ENCODE data around the gene MMP14.
"Not testable (repeated sequence)": the region's sequence is repeated elsewhere in the genome, so short reads cannot be mapped to it uniquely, and the experiment has no call there.

The MMP14 gene

DNA sequence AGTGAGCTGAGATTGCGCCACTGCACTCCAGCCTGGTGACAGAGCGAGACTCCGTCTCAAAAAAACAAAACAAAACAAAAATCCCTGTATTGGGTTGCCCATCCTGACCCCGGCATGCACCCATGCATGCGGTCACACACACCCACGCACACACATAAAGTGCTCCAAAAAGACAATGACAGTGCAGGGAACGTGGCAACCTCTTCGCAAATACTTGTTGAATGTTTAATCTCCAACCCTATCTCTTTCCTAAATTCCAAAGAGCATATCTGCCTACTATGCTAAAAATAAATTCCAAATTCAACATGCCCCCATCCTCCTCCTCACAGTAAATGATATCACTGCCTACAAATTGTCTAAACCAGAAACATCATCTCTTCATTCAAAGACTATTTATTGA, 34.7 kb upstream of the MMP14 start:
- Histone ChIP-seq H3K36me3 (ENCODE audit: control insufficient read depth, low read depth, low read length) (no peaks in the 10 kb centered on the region), H3K4me3 (ENCODE audit: low read length) (no peak overlapping the region), H3K4me1 (ENCODE audit: control insufficient read depth, low read depth, low read length) (peaks cover 9% of the 10 kb centered on the region)

DNA sequence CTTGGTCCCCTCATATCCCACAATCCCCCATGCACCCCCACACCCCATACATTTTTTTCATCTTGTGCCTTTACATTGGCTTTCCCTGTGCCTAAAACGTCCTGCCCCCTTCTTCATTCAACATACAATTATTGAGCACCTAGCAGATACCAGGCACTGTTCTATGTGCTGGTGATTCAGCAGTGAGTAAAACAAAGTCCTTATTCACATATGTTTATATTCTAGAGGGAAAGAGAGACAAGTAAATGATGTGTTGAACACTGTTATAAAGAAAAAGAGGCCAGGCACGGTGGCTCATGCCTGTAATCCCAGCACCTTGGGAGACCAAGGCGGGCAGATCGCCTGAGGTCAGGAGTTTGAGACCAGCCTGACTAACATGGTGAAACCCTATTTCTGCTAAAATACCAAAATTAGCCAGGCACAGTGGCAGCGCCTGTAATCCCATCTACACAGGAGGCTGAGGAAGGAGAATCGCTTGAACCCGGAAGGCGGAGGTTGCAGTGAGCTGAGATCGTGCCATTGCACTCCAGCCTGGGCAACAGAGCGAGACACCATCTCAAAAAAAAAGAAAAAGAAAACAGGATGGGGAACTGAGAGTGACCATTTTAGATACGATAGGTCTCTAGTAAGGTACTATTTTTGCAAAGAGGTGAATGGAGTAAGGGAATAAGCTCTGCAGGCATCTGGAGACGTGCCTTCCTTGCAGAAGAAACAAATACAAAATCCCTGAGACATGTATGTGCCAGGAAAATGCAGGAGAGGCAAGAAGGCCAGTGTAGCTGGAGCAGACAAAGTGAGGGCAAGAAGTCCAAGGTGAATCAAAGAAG, 33.3 kb upstream of the MMP14 start:
- no peak overlapping the region for H3K27ac ChIP-seq (ENCODE audit: low read length)
- no peaks in the 10 kb centered on the region for H3K36me3 ChIP-seq (ENCODE audit: control insufficient read depth, low read depth, low read length)
- H3K9me3 ChIP-seq (ENCODE audit: control insufficient read depth, low read depth, low read length): no peaks in the 10 kb centered on the region
- no peak overlapping the region for H3K9ac ChIP-seq (ENCODE audit: low read length)
- H3K27me3 ChIP-seq (ENCODE audit: control insufficient read depth, insufficient read depth, low read length): no peaks in the 10 kb centered on the region
- H3K4me3 ChIP-seq (ENCODE audit: low read length): no peak overlapping the region
- no peaks in the 10 kb centered on the region for H3K4me1 ChIP-seq (ENCODE audit: control insufficient read depth, low read depth, low read length)

More for the DNA sequence above, 34.7 kb upstream of the MMP14 start:
- no peak overlapping the region for H3K27ac ChIP-seq (ENCODE audit: low read length)
- no peaks in the 10 kb centered on the region for H3K9me3 ChIP-seq (ENCODE audit: control insufficient read depth, low read depth, low read length)
- no peaks in the 10 kb centered on the region for H3K27me3 ChIP-seq (ENCODE audit: control insufficient read depth, insufficient read depth, low read length)
- H3K9ac ChIP-seq (ENCODE audit: low read length): no peak overlapping the region

DNA sequence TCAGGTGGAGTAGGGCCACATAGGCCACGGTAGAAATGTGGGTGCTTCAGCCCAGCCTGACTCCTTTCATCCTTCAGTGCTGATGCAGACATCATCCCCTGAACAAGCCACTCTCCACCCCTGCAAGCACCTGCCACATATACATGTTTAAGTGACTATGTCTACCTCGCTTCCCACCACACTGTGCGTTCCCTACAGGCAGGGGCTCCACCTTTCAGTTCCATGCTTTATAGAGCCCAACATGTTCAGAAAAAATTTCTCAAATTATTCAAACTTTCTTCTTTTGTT, 32.8 kb upstream of the MMP14 start:
- H3K4me1 ChIP-seq (ENCODE audit: control insufficient read depth, low read depth, low read length): no peaks in the 10 kb centered on the region
- no peak overlapping the region for H3K4me3 ChIP-seq (ENCODE audit: low read length)
- no peaks in the 10 kb centered on the region for H3K27me3 ChIP-seq (ENCODE audit: control insufficient read depth, insufficient read depth, low read length)
- H3K9ac ChIP-seq (ENCODE audit: low read length): no peak overlapping the region
- H3K27ac ChIP-seq (ENCODE audit: low read length): no peak overlapping the region
- no peaks in the 10 kb centered on the region for H3K36me3 ChIP-seq (ENCODE audit: control insufficient read depth, low read depth, low read length)
- no peaks in the 10 kb centered on the region for H3K9me3 ChIP-seq (ENCODE audit: control insufficient read depth, low read depth, low read length)

DNA sequence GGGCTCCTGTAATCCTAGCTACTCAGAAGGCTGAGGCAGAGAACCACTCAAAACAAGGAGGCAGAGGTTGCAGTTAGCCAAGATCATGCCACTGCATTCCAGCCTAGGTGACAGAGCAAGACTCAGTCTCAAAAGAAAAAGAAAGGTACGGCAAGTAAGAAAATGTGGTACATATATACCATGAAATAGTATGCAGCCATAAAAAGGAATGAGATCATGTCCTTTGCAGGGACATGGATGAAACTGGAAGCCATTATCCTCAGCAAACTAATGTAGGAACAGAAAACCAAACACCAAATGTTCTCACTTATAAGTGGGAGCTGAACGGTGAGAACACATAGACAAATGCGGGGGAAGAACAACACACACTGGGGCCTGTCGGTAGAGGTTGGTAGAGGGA, 31.1 kb upstream of the MMP14 start:
- H3K9ac ChIP-seq (ENCODE audit: low read length); H3K27me3 ChIP-seq (ENCODE audit: control insufficient read depth, insufficient read depth, low read length); H3K9me3 ChIP-seq (ENCODE audit: control insufficient read depth, low read depth, low read length); H3K4me1 ChIP-seq (ENCODE audit: control insufficient read depth, low read depth, low read length); H3K4me3 ChIP-seq (ENCODE audit: low read length); H3K36me3 ChIP-seq (ENCODE audit: control insufficient read depth, low read depth, low read length); H3K27ac ChIP-seq (ENCODE audit: low read length): not testable (repeated sequence)

DNA sequence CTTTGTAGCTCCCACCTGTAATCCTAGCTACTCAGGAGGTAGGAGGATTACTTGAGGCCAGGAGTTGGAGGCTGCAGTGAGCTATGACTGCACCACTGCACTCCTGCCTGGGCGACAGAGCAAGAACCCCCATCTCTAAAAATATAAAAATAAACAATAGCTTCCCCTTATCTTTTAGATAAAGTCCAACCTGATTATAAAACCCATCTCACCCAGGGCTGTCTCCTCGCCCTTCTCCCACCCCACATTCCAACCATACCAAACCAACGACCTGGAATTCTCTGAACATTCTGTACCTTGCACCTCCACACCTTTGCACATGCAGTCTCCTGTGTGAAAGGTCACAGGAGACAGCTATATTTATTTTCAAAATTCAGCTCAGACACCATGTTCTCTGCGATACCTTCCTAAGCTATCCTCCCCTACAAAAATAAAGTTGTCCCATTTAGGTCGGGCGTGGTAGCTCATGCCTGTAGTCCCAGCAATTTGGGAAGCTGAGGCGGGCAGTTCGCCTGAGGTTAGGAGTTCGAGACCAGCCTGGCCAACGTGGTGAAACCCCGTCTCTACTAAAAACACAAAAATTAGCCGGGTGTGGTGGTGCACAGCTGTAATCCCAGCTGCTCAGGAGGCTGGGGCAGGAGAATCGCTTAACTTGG, 28.8 kb upstream of the MMP14 start:
- Histone ChIP-seq H3K9me3 (ENCODE audit: control insufficient read depth, low read depth, low read length) (no peaks in the 10 kb centered on the region), H3K27ac (ENCODE audit: low read length) (no peak overlapping the region)

DNA sequence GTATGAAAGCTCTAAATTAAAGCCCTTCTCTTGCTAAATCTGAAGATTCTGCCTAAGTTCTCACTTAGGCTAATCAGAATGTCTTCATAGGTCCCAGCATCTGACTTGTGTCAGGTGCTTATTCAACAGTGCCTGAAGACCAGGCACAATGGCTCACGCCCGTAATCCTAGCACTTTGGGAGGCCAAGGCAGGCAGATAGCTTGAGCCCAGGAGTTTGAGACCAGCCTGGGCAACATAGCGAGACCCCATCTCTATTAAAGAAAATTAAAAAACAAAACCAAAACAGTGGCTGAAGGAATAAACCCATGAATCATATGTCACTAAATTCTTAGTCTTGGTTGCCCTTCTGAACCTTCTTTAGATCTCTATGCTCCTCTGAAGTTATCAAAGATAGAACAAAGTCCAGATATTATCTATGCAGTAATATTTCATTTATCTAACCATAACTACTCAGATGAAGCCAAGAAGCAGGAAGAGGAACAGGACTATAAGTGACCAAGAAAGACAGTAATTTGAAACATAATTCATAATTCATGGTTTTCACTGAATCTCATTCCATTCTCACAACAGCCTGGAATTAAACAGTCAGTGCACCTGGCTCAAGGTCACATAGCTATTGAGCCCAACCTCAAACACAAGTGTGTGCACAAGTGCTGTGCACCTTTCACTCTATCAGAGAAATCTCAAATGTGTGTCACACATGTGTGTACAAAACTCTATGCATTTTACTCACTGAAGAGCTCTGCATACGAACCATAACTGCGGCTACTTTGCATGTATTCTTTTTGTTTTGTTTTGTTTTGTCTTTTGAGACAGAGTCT, 27.8 kb upstream of the MMP14 start:
- H3K4me1 ChIP-seq (ENCODE audit: control insufficient read depth, low read depth, low read length): no peaks in the 10 kb centered on the region
- H3K27ac ChIP-seq (ENCODE audit: low read length): no peak overlapping the region
- H3K4me3 ChIP-seq (ENCODE audit: low read length): no peak overlapping the region
- no peaks in the 10 kb centered on the region for H3K27me3 ChIP-seq (ENCODE audit: control insufficient read depth, insufficient read depth, low read length)
- no peaks in the 10 kb centered on the region for H3K36me3 ChIP-seq (ENCODE audit: control insufficient read depth, low read depth, low read length)
- no peaks in the 10 kb centered on the region for H3K9me3 ChIP-seq (ENCODE audit: control insufficient read depth, low read depth, low read length)
- no peak overlapping the region for H3K9ac ChIP-seq (ENCODE audit: low read length)

More for the DNA sequence above, 28.8 kb upstream of the MMP14 start:
- Histone ChIP-seq H3K4me1 (ENCODE audit: control insufficient read depth, low read depth, low read length) (no peaks in the 10 kb centered on the region), H3K27me3 (ENCODE audit: control insufficient read depth, insufficient read depth, low read length) (no peaks in the 10 kb centered on the region), H3K36me3 (ENCODE audit: control insufficient read depth, low read depth, low read length) (no peaks in the 10 kb centered on the region), H3K9ac (ENCODE audit: low read length) (no peak overlapping the region), H3K4me3 (ENCODE audit: low read length) (no peak overlapping the region)

DNA sequence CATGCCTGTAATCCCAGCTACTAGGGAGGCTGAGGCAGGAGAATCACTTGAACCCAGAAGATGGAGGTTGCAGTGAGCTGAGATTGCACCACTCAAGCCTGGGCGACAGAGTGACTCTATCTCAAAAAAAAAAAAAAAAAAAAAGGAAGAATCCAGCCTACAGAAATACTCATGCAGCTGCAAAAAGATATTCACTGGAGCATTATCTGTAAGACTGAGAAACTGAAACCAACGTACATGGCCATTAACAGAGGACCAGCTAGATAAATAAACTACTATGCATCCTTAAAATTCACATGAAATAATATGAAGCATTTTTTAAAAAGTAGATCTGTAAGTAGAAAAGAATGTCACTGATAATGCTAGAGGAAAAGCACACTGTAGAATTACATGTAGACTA, 24.7 kb upstream of the MMP14 start:
- Histone ChIP-seq H3K27me3 (ENCODE audit: control insufficient read depth, insufficient read depth, low read length) (no peaks in the 10 kb centered on the region), H3K4me3 (ENCODE audit: low read length) (no peak overlapping the region), H3K27ac (ENCODE audit: low read length) (no peak overlapping the region), H3K9me3 (ENCODE audit: control insufficient read depth, low read depth, low read length) (no peaks in the 10 kb centered on the region), H3K4me1 (ENCODE audit: control insufficient read depth, low read depth, low read length) (peaks cover 10% of the 10 kb centered on the region), H3K9ac (ENCODE audit: low read length) (no peak overlapping the region), H3K36me3 (ENCODE audit: control insufficient read depth, low read depth, low read length) (no peaks in the 10 kb centered on the region)

DNA sequence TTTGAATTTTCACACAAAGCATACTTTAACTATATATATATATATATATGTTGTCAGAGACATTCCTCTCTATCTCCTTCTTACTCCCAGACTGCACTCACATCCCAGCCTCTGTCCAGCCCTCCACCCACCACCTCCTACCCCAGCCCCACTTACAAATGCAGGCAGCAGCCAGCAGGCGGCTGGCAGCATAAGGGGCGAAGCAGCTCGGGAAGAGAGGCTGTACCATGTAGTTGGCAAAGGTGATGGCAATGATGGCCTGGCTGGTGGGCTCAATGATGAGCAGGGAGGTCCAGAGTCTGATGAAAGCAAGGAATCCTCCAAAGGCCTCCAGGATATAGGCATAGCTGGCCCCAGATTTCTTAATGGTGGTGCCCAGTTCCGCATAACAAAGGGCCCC, 23.6 kb upstream of the MMP14 start:
- Histone ChIP-seq H3K4me3 (ENCODE audit: low read length) (no peak overlapping the region), H3K36me3 (ENCODE audit: control insufficient read depth, low read depth, low read length) (no peaks in the 10 kb centered on the region), H3K27me3 (ENCODE audit: control insufficient read depth, insufficient read depth, low read length) (no peaks in the 10 kb centered on the region), H3K27ac (ENCODE audit: low read length) (no peak overlapping the region), H3K4me1 (ENCODE audit: control insufficient read depth, low read depth, low read length) (peaks cover 10% of the 10 kb centered on the region), H3K9me3 (ENCODE audit: control insufficient read depth, low read depth, low read length) (no peaks in the 10 kb centered on the region), H3K9ac (ENCODE audit: low read length) (no peak overlapping the region)

DNA sequence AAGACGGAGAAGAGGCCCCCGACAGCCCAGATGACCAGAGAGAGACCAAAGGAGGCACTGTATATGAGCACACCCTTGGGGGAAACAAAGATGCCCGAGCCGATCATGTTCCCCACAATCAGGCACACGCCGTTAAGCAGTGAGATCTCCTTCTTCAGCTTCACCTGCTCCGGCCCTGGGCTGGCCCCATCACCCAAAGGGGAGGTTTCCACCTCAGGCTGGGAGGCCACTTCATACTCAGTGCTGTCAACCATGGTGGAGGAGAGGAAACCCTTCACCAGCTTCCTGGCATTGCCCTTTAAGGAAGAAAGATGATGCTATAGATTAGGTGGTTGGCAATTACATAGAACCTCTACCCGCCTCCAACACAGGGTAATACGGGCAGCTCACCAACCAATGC, 23.2 kb upstream of the MMP14 start:
- Histone ChIP-seq H3K36me3 (ENCODE audit: control insufficient read depth, low read depth, low read length) (no peaks in the 10 kb centered on the region), H3K4me3 (ENCODE audit: low read length) (no peak overlapping the region), H3K27ac (ENCODE audit: low read length) (no peak overlapping the region), H3K9ac (ENCODE audit: low read length) (no peak overlapping the region), H3K4me1 (ENCODE audit: control insufficient read depth, low read depth, low read length) (peaks cover 10% of the 10 kb centered on the region), H3K9me3 (ENCODE audit: control insufficient read depth, low read depth, low read length) (no peaks in the 10 kb centered on the region), H3K27me3 (ENCODE audit: control insufficient read depth, insufficient read depth, low read length) (no peaks in the 10 kb centered on the region)

DNA sequence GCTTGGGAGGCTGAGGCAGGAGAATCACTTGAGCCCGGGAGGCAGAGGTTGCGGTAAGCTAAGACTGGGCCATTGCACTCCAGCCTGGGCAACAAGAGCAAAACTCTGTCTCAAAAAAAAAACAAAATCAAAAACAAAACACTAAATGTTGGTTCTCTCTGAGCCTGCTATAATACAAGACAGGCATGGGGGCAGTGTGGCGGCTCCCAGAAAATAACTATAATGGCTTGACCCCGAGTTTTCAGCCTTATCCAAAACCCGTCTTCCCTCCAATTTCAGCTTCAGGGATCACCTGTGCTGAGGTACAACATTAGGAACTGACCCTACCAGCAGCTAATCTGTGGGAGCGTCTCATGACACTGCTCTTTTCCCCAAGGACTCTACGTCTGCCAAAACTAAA, 22.0 kb upstream of the MMP14 start:
- Histone ChIP-seq H3K27me3 (ENCODE audit: control insufficient read depth, insufficient read depth, low read length) (no peaks in the 10 kb centered on the region), H3K4me3 (ENCODE audit: low read length) (no peak overlapping the region), H3K9me3 (ENCODE audit: control insufficient read depth, low read depth, low read length) (no peaks in the 10 kb centered on the region), H3K4me1 (ENCODE audit: control insufficient read depth, low read depth, low read length) (peaks cover 15% of the 10 kb centered on the region), H3K27ac (ENCODE audit: low read length) (no peak overlapping the region), H3K36me3 (ENCODE audit: control insufficient read depth, low read depth, low read length) (no peaks in the 10 kb centered on the region), H3K9ac (ENCODE audit: low read length) (no peak overlapping the region)

DNA sequence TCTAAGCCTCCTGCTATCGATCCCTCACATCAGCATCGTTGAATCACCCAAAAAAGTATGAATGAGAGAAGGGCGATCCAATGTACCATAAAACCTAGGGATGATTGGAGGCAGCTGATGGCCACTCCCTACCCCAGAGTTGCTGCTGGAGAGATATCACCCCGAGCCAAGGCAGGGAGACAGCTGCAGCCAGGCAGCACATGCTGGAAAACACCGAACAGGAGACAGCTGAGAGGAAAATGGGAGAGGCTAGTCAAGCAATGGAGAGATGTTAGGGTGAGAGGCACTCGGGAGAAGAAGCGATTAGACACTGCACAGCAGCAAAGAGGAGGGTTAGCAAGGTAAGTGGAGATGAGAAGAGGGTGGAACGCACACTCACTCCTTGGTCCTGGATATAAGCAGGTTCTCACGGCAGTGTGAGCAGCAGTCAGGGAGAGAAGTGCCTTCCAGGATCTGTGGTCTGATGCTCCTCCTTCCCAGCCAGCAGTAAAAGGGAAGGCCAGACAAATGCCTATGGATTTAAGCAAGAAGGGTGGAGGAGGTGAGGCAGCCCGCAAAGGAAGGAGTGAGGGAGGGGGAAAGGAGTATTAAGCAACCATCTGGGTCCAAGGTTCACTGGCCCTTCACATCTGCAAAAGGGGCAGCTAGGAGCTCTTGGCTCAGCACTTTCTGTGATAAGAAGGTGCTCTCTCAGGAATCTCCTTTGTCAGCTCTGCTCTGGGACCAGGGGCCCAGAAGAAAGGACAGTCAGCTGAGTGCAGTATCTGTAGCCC, 21.3 kb upstream of the MMP14 start, which contains the start of gene SLC7A7:
Gene SLC7A7 (minus strand): TSS at position 495 of the 773 bp plus-strand sequence. CDS start 2,037 bp downstream, outside the sequence.
- Histone ChIP-seq H3K9me3 (ENCODE audit: control insufficient read depth, low read depth, low read length) (no peaks in the 10 kb centered on the region), H3K27ac (ENCODE audit: low read length) (no peak within 1 kb of the TSS), H3K4me1 (ENCODE audit: control insufficient read depth, low read depth, low read length) (peaks cover 23% of the 10 kb centered on the region), H3K27me3 (ENCODE audit: control insufficient read depth, insufficient read depth, low read length) (no peaks in the 10 kb centered on the region), H3K36me3 (ENCODE audit: control insufficient read depth, low read depth, low read length) (no peaks in the 10 kb centered on the region), H3K4me3 (ENCODE audit: low read length) (no peak within 1 kb of the TSS), H3K9ac (ENCODE audit: low read length) (no peak within 1 kb of the TSS)

Measured in iPS-18a (cell line).